ENCODE results near the gene ARFGEF2.

ARFGEF2 gene

GRCh38 chr20:48908656-48909319 is 12.7 kb upstream of the ARFGEF2 start:
- TF ChIP-seq TAF1 (IDR thresholded peaks at IDR 0.05; ENCODE audit: low read depth): no peak
- TF ChIP-seq TEAD4 (IDR thresholded peaks at IDR 0.05): no peak
- no peak for TF ChIP-seq TCF12 (IDR thresholded peaks at IDR 0.05; ENCODE audit: low read depth)
- TF ChIP-seq REST (IDR thresholded peaks at IDR 0.05; ENCODE audit: low read depth): no peak
- no peak for TF ChIP-seq USF1 (IDR thresholded peaks at IDR 0.05)
- no peak for TF ChIP-seq ZBTB7A (IDR thresholded peaks at IDR 0.05; ENCODE audit: low read depth)
- no peak for TF ChIP-seq RAD21 (IDR thresholded peaks at IDR 0.05; ENCODE audit: low read depth)
- TF ChIP-seq EP300 (IDR thresholded peaks at IDR 0.05; ENCODE audit: borderline replicate concordance): no peak
- TF ChIP-seq NFIC (IDR thresholded peaks at IDR 0.05): no peak
- TF ChIP-seq YY1 (IDR thresholded peaks at IDR 0.05; ENCODE audit: low read depth): no peak
- TF ChIP-seq EGR1 (IDR thresholded peaks at IDR 0.05): no peak
- TF ChIP-seq CREB1 (IDR thresholded peaks at IDR 0.05; ENCODE audit: low read depth): no peak
- TF ChIP-seq CEBPB (IDR thresholded peaks at IDR 0.05): no peak
- no peak for TF ChIP-seq FOXM1 (IDR thresholded peaks at IDR 0.05; ENCODE audit: borderline replicate concordance, low read depth)
- TF ChIP-seq MAX (IDR thresholded peaks at IDR 0.05): no peak

- no peak for TF ChIP-seq USF1 (IDR thresholded peaks at IDR 0.05)
- TF ChIP-seq ZBTB7A (IDR thresholded peaks at IDR 0.05; ENCODE audit: low read depth): no peak
- no peak for TF ChIP-seq TCF12 (IDR thresholded peaks at IDR 0.05; ENCODE audit: low read depth)
- no peak for TF ChIP-seq NFIC (IDR thresholded peaks at IDR 0.05)
These were observed 11.6 kb upstream of the ARFGEF2 start for GRCh38 chr20:48909910-48910309.

- TF ChIP-seq ZBTB7A (IDR thresholded peaks at IDR 0.05; ENCODE audit: low read depth) (no peak), YY1 (IDR thresholded peaks at IDR 0.05; ENCODE audit: low read depth) (no peak), TAF1 (IDR thresholded peaks at IDR 0.05; ENCODE audit: low read depth) (no peak), TCF12 (IDR thresholded peaks at IDR 0.05; ENCODE audit: low read depth) (no peak), EGR1 (IDR thresholded peaks at IDR 0.05) (no peak), RAD21 (IDR thresholded peaks at IDR 0.05; ENCODE audit: low read depth) (no peak), REST (IDR thresholded peaks at IDR 0.05; ENCODE audit: low read depth) (no peak), EP300 (IDR thresholded peaks at IDR 0.05; ENCODE audit: borderline replicate concordance) (no peak), CREB1 (IDR thresholded peaks at IDR 0.05; ENCODE audit: low read depth) (no peak), FOXM1 (IDR thresholded peaks at IDR 0.05; ENCODE audit: borderline replicate concordance, low read depth) (no peak), NFIC (IDR thresholded peaks at IDR 0.05) (no peak), USF1 (IDR thresholded peaks at IDR 0.05) (no peak), MAX (IDR thresholded peaks at IDR 0.05) (no peak), TEAD4 (IDR thresholded peaks at IDR 0.05) (no peak)
These were observed 11.1 kb upstream of the ARFGEF2 start for GRCh38 chr20:48910347-48910781.

- TF ChIP-seq CREB1 (IDR thresholded peaks at IDR 0.05; ENCODE audit: low read depth) (no peak), YY1 (IDR thresholded peaks at IDR 0.05; ENCODE audit: low read depth) (no peak), TCF12 (IDR thresholded peaks at IDR 0.05; ENCODE audit: low read depth) (no peak), FOXM1 (IDR thresholded peaks at IDR 0.05; ENCODE audit: borderline replicate concordance, low read depth) (no peak), TEAD4 (IDR thresholded peaks at IDR 0.05) (no peak), TAF1 (IDR thresholded peaks at IDR 0.05; ENCODE audit: low read depth) (no peak)
These were observed 9.4 kb upstream of the ARFGEF2 start for GRCh38 chr20:48912065-48912464.

- no peak for TF ChIP-seq RAD21 (IDR thresholded peaks at IDR 0.05; ENCODE audit: low read depth)
- TF ChIP-seq MAX (IDR thresholded peaks at IDR 0.05): no peak
- no peak for TF ChIP-seq CREB1 (IDR thresholded peaks at IDR 0.05; ENCODE audit: low read depth)
- TF ChIP-seq EGR1 (IDR thresholded peaks at IDR 0.05): no peak
- TF ChIP-seq TAF1 (IDR thresholded peaks at IDR 0.05; ENCODE audit: low read depth): no peak
- no peak for TF ChIP-seq ZBTB7A (IDR thresholded peaks at IDR 0.05; ENCODE audit: low read depth)
- TF ChIP-seq USF1 (IDR thresholded peaks at IDR 0.05): no peak
- no peak for TF ChIP-seq EP300 (IDR thresholded peaks at IDR 0.05; ENCODE audit: borderline replicate concordance)
- TF ChIP-seq YY1 (IDR thresholded peaks at IDR 0.05; ENCODE audit: low read depth): no peak
- no peak for TF ChIP-seq TEAD4 (IDR thresholded peaks at IDR 0.05)
These were observed 4.8 kb upstream of the ARFGEF2 start for GRCh38 chr20:48916699-48917098.
